AG04450 (cell line): ENCODE measurements around the gene ARHGEF17. TPM values are rescaled to one million over a fixed set of nuclear protein-coding genes. Genes with fewer than 3 reads are reported as not detected.

ENCODE experiments used
- CTCF ChIA-PET: fragments of 300-600, 350-600 bp; formaldehyde crosslinking; extraction: SDS; loops from one replicate; lab custom pipeline; 2022; ENCODE audit warnings: antibody characterized with exemption, inconsistent platforms; lab: Charles Lee
- POLR2A ChIA-PET: fragments of 350-600 bp; formaldehyde crosslinking; extraction: SDS; loops from one replicate; lab custom pipeline; 2021; ENCODE audit warnings: antibody characterized with exemption, inconsistent platforms; lab: Yijun Ruan, JAX
- DNase-seq: peaks from one replicate; pipeline ENCODE4 v3.0.0-alpha.2; 2011; ENCODE audit warnings: low read depth, low spot score
- H3K27ac ChIP-seq: one replicate; pipeline ENCODE4 v1.5.1; 2012; ENCODE audit warnings: low read depth, low read length, control low read depth
- H3K27me3 ChIP-seq: one replicate; pipeline ENCODE4 v1.6.0; 2012; ENCODE audit warnings: low read length; ENCODE audit not compliant: control insufficient read depth, insufficient read depth
- H3K4me3 ChIP-seq: 2 replicates; pipeline ENCODE4 v1.5.1; 2011; ENCODE audit warnings: mild to moderate bottlenecking, low read depth, low read length, control low read depth
- H3K9me3 ChIP-seq: 2 replicates; pipeline ENCODE4 v1.5.1; 2012; ENCODE audit warnings: low read length; ENCODE audit not compliant: control insufficient read depth, insufficient read depth
- CTCF ChIP-seq: IDR thresholded peaks from 2 replicates; pipeline ENCODE4 v1.5.1; 2011; ENCODE audit warnings: low read depth, low read length, control low read depth, inconsistent platforms
- polyA plus RNA-seq: library from polyadenylated mRNA; depleted of rRNA; stranded (reverse); fragments of >200 nt; gene quantifications from 2 replicates; pipeline ENCODE4 v1.2.3, GENCODE V29; 2011

ARHGEF17 gene
- polyA plus RNA-seq, 1 experiment = 30.6 TPM

DNA sequence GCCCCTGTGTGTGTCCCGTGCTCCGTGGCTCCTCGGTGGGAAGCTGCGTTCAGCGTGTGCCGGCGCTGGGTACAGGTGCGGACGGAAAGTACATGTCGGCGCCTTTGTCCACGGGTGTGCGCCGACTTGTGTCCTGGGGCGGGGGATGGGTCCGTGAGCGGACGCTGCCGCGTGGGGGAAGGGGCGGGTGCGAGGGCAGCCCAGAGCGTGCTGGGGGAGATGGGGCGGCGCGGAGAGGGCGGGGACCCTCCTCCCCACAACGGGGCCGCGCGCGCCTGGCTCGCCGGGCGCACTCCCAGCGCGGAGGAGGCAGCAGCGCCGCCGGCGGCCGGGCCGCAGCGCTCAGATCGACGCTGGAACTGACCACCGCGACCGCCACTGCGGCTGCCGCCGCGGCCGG lies 34.6 kb downstream of the ARHGEF17 start:
- Histone ChIP-seq H3K9me3 (no peaks in the 10 kb centered on the region; the same call in 1 of the 2 replicates), H3K27ac (no peak overlapping the region), H3K27me3 (no peaks in the 10 kb centered on the region), H3K4me3 (no peak overlapping the region)
- DNase-seq = no peak
- CTCF ChIA-PET = interaction anchor here (3.2 to 8.7 kb wide), 2 partner anchors 8 to 35 kb away, joined by 21 to 127 read pairs; no protein-coding TSS in a partner anchor
- TF ChIP-seq CTCF = no peak
- POLR2A ChIA-PET = no interaction called here

GRCh38 chr11:73343076-73343873 lies 35.2 kb downstream of the ARHGEF17 start:
- Histone ChIP-seq H3K27ac (no peak overlapping the region), H3K27me3 (no peaks in the 10 kb centered on the region), H3K4me3 (no peak overlapping the region), H3K9me3 (no peaks in the 10 kb centered on the region; the same call in 1 of the 2 replicates)
- POLR2A ChIA-PET = no interaction called here
- CTCF ChIA-PET = interaction anchor here (3.2 to 8.7 kb wide), 2 partner anchors 7 to 36 kb away, joined by 21 to 127 read pairs; no protein-coding TSS in a partner anchor
- TF ChIP-seq CTCF = no peak
- DNase-seq = no peak

DNA sequence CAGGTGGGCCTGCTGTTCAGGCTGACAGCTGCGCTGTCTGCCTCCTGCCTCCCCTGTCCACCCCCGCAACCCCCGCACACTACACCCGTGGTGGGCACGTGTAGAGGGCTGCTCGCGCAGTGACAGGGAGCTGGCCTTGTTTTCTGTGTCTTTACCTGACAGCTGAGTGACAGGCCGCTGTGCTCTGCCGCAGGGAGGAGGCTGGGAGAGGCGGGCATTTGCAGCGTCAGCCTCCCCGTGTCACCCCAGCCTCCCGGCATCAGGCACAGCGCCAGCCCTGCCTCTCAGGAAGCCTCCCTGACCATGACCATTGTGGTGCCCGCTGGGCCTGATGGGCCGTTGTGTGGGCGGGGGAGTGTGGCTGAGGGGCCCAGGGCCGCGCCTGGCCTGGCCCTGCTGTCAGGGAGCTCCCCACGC lies 36.1 kb downstream of the ARHGEF17 start:
- DNase-seq = no peak
- Histone ChIP-seq H3K4me3 (no peak overlapping the region), H3K9me3 (no peaks in the 10 kb centered on the region; the same call in 1 of the 2 replicates), H3K27ac (no peak overlapping the region), H3K27me3 (no peaks in the 10 kb centered on the region)
- ChIA-PET POLR2A (no interaction called here), CTCF (interaction anchor here (0.8 kb wide), 2 partner anchors 9 to 15 kb away, joined by 3 read pairs; no protein-coding TSS in a partner anchor)
- no peak for TF ChIP-seq CTCF

DNA sequence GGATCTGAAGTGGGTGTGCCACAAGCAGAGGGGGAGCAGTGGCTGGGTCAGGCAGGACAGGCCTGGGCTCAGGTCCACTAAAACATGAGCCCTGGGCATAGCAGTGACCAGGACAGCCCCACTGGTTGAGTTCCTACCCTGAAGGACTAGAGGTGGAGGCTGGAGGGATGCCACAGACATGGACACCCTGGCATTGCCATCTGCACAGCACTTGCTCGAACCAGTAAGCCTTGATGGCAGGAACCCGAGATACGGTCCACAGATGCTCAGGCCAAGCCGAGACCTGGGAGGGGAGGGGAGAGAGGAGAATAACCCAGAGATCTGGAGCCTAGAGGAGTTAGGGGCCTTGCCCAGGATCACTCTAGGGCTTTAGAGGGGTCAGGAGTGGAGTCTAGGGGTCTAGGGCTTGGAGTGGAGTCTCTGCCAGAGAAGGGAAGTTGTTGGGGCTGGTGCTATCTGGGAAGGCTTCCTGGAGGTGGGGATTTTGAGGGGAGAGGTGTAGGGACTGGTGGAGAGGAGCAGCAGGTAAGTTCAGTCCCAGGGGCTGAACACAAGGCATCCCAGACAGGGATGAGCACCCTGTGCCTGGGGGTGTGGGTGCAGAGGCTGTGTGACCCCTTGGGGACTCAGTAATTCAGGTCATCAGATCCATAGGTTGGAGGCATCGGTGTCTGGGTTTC lies 37.5 kb downstream of the ARHGEF17 start:
- Histone ChIP-seq H3K27me3 (no peaks in the 10 kb centered on the region), H3K27ac (no peak overlapping the region), H3K4me3 (no peak overlapping the region), H3K9me3 (no peaks in the 10 kb centered on the region; the same call in 1 of the 2 replicates)
- ChIA-PET POLR2A (no interaction called here), CTCF (interaction anchor here (0.8 to 1.7 kb wide), 3 partner anchors 10 to 101 kb away, joined by 4 to 6 read pairs (median 4); no protein-coding TSS in a partner anchor)
- DNase-seq = no peak
- no peak for TF ChIP-seq CTCF
